Urinary bladder (tissue), 4 donors: ENCODE data around the gene PRDM2. TPM values are rescaled to one million over a fixed set of nuclear protein-coding genes. Genes with fewer than 3 reads are reported as not detected.

Experiments used
- DNase-seq: peaks from one replicate; pipeline ENCODE4 v3.0.0-alpha.2; 2015; ENCODE audit errors: extremely low spot score
- H3K27ac ChIP-seq: one replicate; pipeline ENCODE4 v1.5.1; 2013; ENCODE audit warnings: low read depth, mild to moderate bottlenecking, moderate library complexity
- H3K36me3 ChIP-seq: one replicate; pipeline ENCODE4 v1.6.1; 2013; ENCODE audit warnings: mild to moderate bottlenecking, moderate library complexity; ENCODE audit not compliant: insufficient read depth
- H3K4me1 ChIP-seq: one replicate; pipeline ENCODE4 v1.6.1; 2013; ENCODE audit warnings: mild to moderate bottlenecking, moderate library complexity; ENCODE audit not compliant: insufficient read depth
- H3K4me3 ChIP-seq: one replicate; pipeline ENCODE4 v1.5.1; 2013; ENCODE audit warnings: low read depth, low read length
- WGBS: extraction: QIAGEN DNeasy Blood & Tissue Kit; methylation state at CpG from one replicate; pipeline ENCODE4 v1.1.7; 2013; 5-methylcytosine and 5-hydroxymethylcytosine counted together
- polyA plus RNA-seq: library from polyadenylated mRNA; stranded (reverse); fragments of 200-250 nt; gene quantifications from one replicate; pipeline ENCODE4 v1.2.3, GENCODE V29; 2013
- total RNA-seq: library from RNA; depleted of rRNA; stranded (reverse); fragments of >200 nt; gene quantifications from one replicate; pipeline ENCODE4 v1.2.3, GENCODE V29; 2014
- donor health status: healthy with polysubstance abuse.
- donor health status: healthy.

Gene PRDM2
- total and polyA plus RNA-seq, 2 donors = 31.3 to 34.2 TPM

DNA sequence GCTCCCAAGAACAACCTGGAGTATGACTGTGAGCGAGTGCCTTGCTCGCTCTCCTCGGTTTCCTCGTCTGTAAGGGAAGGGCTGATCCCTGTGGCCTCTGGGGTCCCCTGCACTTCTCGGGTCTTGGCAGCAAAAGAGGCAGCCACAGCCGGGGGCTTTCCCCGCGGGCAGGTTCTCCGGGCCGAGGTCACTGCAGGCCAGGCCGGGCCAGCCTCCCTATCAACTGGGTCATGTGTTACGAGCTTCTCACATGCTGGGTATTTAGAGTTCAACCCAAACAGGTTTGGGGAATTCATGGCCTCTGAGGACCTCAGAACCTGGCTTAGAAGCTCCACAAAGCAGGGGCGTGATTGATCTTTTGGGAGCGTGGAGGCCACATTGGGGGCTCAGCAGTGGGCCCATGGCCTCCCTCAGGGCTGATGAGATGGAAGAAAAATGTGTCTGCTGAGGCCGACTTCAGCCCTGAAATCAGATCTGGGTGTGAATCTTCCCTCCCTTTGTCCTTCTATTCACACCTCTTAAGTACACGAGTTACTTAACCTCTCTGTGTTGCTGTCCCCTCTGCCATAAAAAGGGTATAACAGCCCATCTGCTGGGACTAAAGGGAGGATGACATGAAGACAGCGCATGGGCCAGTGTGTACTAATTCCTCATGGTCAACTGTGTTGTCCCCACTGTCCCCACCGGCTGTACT lies 103.7 kb downstream of the PRDM2 start:
- H3K4me1 ChIP-seq = no peaks in the 10 kb centered on the region
- no peak overlapping the region for H3K4me3 ChIP-seq
- WGBS = 88% methylated on average over 18 of the region's 18 CpGs
- H3K36me3 ChIP-seq = no peaks in the 10 kb centered on the region
- no peak overlapping the region for H3K27ac ChIP-seq
- DNase-seq = no peak

DNA sequence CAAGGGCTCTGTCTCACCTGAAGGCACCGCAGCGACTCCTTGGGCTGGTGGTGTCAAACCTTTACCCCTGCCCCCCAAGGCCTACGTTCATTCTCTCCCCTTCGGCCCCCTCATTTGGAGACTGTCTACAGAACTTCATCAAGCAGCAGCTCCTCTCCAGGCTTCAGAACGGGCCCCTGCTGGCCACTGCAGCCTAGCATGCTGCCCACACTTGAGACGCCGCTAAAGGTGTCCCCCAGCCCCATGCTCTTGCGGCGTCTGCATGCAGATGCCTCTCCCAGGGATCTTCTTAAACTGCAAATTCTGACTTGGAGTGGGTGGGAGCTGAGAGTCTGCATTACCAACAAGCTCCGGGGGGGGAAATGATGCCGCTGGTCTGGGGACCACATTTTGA lies 104.2 kb downstream of the PRDM2 start:
- H3K4me3 ChIP-seq = no peak overlapping the region
- no peak overlapping the region for H3K27ac ChIP-seq
- no peaks in the 10 kb centered on the region for H3K36me3 ChIP-seq
- DNase-seq = no peak
- WGBS = 82% methylated on average over 11 of the region's 11 CpGs
- H3K4me1 ChIP-seq = no peaks in the 10 kb centered on the region

DNA sequence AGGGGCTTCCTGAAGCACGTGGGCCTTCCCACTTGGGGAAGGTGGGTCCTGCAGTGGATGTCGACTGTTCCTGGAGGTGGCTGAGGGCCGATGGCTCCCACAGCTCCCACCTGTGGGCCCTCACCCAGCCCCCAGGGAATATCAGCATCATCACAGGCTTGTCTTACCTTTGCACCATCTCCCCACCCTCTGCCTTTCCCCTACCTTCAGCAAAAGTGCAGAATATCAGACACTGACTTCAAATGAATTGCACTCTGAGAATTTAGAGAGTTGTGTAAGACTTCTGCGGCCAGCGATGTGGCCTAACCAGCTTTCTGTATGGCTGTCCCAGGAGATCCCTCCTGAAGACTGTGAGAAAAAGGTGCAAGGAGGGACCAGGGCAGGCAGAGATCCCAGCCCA lies 105.4 kb downstream of the PRDM2 start:
- H3K4me3 ChIP-seq = no peak overlapping the region
- no peaks in the 10 kb centered on the region for H3K4me1 ChIP-seq
- H3K36me3 ChIP-seq = no peaks in the 10 kb centered on the region
- DNase-seq = no peak
- WGBS = 83% methylated on average over 5 of the region's 5 CpGs
- H3K27ac ChIP-seq = no peak overlapping the region

DNA sequence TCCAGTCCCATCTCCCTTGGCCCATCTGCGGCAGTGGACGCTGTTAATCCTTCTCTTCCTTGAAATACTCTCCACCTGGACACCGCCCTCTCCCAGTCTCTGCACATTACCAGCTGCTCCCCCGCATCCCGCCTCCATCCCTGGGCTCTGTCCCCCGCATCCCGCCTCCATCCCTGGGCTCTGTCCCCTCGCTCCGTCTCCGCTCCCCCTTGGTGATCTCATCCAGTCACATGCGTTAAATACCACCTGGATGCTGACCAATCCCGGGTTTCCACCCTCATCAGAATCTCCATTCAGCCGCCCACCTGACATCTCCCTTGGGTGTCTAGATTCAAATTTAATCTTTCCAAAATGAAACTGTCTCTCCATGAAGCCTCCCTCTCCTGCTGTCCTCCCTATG lies 106.1 kb downstream of the PRDM2 start:
- no peak for DNase-seq
- no peaks in the 10 kb centered on the region for H3K36me3 ChIP-seq
- no peaks in the 10 kb centered on the region for H3K4me1 ChIP-seq
- no peak overlapping the region for H3K27ac ChIP-seq
- H3K4me3 ChIP-seq = no peak overlapping the region
- 96% methylated on average over 13 of the region's 13 CpGs for WGBS

DNA sequence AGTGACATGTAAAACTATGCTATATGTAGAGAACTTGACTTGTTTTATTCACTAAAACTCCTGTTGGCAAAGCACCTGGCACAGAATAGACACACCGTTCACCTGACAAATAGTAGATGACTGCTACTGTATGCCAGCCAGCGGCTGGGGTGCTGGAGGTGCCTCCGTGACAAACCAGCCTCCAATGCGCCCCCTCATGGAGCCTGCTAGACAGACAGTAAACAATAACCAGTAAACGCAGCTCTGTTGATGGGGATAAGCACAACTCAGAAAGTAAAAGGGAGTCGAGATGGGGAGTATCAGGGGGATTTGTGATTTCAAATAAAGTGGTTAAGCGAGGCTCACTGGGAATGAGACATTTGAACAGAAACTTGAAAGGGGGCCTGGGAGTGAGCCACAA lies 107.2 kb downstream of the PRDM2 start:
- H3K36me3 ChIP-seq = no peaks in the 10 kb centered on the region
- no peaks in the 10 kb centered on the region for H3K4me1 ChIP-seq
- no peak overlapping the region for H3K4me3 ChIP-seq
- DNase-seq = no peak
- 55% methylated on average over 7 of the region's 7 CpGs for WGBS
- no peak overlapping the region for H3K27ac ChIP-seq

- no peak overlapping the region for H3K27ac ChIP-seq
- no peak overlapping the region for H3K4me3 ChIP-seq
- H3K4me1 ChIP-seq = no peaks in the 10 kb centered on the region
- WGBS = 70% methylated on average over 7 of the region's 7 CpGs
- H3K36me3 ChIP-seq = no peaks in the 10 kb centered on the region
- DNase-seq = no peak
These were observed 108.7 kb downstream of the PRDM2 start for GRCh38 chr1:13808729-13809131.

DNA sequence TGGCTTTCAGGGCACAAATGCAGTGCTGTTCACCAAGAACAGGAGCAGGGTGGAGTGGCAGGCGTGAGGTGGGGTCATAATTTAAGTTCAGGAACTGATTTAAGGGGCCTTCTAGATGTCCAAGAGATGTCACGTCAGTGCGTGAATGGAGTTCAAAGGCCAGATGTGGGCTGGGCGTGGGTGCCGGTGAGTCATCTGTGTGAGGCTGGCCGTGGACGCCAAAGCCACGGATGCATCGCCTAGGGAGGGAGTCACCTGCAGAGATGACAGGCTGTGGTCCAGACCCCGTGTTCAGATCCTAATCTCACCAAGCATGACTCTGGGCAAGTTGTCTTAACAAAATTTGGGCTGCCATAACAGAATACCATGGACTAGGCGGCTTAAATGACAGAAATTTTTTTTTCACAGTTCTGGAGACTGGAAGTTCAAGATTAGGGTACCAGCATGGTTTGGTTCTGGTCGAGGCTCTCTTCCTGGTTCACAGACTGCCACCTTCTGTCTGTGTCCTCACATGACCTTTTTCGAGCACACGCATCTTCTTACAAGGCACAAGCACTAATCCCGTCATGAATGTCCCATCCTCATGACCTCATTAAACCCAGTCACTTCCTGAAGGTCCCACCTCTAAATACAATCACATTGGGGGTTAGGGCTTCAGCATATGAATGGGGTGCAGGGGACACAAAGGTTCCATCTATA lies 109.6 kb downstream of the PRDM2 start:
- H3K4me3 ChIP-seq = no peak overlapping the region
- no peak for DNase-seq
- H3K4me1 ChIP-seq = no peaks in the 10 kb centered on the region
- H3K36me3 ChIP-seq = no peaks in the 10 kb centered on the region
- 82% methylated on average over 15 of the region's 15 CpGs for WGBS
- H3K27ac ChIP-seq = no peak overlapping the region

GRCh38 chr1:13812456-13813397 lies 112.7 kb downstream of the PRDM2 start:
- 86% methylated on average over 20 of the region's 20 CpGs for WGBS
- DNase-seq = no peak
- Histone ChIP-seq H3K4me3 (no peak overlapping the region), H3K36me3 (no peaks in the 10 kb centered on the region), H3K4me1 (no peaks in the 10 kb centered on the region), H3K27ac (no peak overlapping the region)

DNA sequence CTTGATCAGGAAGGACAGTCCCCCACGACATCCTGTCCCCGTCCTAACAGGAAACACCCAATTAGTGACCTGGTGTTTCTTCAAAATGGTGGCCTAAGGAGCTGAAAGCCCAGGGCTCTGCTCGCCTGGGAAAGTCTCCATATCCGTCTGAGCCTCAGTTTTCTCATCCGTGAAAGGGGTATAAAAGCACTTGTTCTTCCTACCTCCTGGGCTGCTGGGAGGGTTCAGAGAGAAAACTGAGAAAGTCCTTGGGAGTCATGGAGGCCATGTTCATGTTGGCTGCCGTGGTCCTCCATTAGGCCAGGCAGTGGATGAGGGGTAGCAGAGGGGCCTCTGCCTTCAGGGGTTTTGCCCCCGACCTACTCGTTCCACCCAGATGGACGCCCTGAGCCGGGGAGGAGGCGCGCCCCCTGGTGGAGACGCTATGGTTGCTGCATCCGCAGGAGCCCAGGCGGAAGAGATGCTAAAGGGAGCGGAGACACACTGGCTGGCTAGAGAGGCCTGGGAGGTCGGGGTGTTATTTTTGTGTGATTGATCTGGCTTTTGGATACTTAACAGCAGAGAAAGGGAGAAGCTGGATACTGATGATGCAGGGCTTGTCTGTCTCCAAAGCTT lies 113.5 kb downstream of the PRDM2 start:
- H3K4me3 ChIP-seq = no peak overlapping the region
- DNase-seq = no peak
- H3K4me1 ChIP-seq = no peaks in the 10 kb centered on the region
- no peak overlapping the region for H3K27ac ChIP-seq
- H3K36me3 ChIP-seq = no peaks in the 10 kb centered on the region
- 50% methylated on average over 17 of the region's 17 CpGs for WGBS

GRCh38 chr1:13814131-13814530 lies 114.1 kb downstream of the PRDM2 start:
- no peak for DNase-seq
- 91% methylated on average over 7 of the region's 7 CpGs for WGBS
- no peak overlapping the region for H3K4me3 ChIP-seq

DNA sequence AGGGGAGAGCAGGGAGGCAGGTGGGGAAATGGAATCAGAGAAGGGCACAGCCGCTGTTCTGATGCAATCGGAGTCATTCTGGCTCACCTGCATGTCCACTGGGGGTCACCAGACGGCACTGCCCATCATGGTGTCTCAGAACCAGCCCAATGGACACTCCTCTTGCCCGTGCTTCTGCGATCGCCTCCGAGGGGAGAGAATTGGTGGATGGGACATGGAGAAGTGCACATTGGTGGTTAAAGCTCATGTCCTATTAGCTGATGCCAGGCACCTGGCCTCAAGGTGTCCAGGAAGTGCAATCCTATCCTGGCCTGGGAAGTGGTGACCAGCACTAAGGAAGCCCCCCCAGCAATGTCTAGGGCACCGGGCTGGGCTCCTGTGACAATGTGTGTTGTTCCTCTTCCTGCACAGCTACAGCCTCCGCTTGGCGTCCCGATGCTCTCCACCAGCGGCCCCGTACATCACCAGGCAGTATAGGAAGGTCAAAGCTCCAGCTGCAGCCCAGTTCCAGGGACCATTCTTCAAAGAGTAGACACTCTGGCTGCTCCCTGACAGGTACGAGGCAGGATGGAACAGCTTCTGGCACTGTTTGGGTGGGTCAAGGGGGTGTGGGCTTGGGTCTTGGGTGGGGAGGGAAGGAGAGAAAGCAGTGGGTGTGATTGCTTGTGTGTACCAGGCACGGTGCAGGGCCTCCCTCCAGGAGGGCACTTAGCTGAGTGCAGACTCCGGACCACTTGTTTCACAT lies 116.2 kb downstream of the PRDM2 start:
- WGBS = 94% methylated on average over 16 of the region's 16 CpGs
- H3K4me1 ChIP-seq = no peaks in the 10 kb centered on the region

More at GRCh38 chr1:13814131-13814530, 114.1 kb downstream of the PRDM2 start:
- Histone ChIP-seq H3K4me1 (no peaks in the 10 kb centered on the region), H3K27ac (no peak overlapping the region), H3K36me3 (no peaks in the 10 kb centered on the region)

DNA sequence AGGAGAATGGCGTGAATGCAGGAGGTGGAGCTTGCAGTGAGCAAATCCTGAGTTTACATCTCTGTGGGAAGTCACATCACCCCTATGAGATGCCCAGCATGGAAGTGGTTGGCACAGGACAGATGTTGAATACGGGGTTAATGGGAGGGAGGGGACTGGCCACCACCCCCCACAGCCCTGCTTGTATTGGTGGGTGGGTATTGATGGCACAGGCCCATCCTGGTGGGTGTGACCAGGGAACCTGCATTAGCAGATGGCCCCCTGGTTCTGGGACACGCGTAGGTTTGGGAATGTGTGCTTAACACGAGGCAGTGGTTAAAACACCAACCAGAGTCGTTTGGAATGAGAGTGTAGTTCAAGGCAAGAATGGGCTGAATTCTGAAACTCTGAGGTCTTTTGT lies 117.9 kb downstream of the PRDM2 start:
- 85% methylated on average over 6 of the region's 6 CpGs for WGBS

More for the DNA sequence above, 116.2 kb downstream of the PRDM2 start:
- DNase-seq = no peak
- no peak overlapping the region for H3K4me3 ChIP-seq
- no peaks in the 10 kb centered on the region for H3K36me3 ChIP-seq
- H3K27ac ChIP-seq = no peak overlapping the region

GRCh38 chr1:13818926-13819325 lies 118.9 kb downstream of the PRDM2 start:
- DNase-seq = no peak
- no peak overlapping the region for H3K4me3 ChIP-seq
- WGBS = 95% methylated on average over 7 of the region's 7 CpGs
- no peaks in the 10 kb centered on the region for H3K36me3 ChIP-seq
- no peak overlapping the region for H3K27ac ChIP-seq
- no peaks in the 10 kb centered on the region for H3K4me1 ChIP-seq

More for the DNA sequence above, 117.9 kb downstream of the PRDM2 start:
- Histone ChIP-seq H3K36me3 (no peaks in the 10 kb centered on the region), H3K4me3 (no peak overlapping the region), H3K27ac (no peak overlapping the region), H3K4me1 (no peaks in the 10 kb centered on the region)
- DNase-seq = no peak
